ENCODE results near the gene APOL1.

GRCh38 chr22:36279219-36279666 lies 26.3 kb downstream of the APOL1 start:
- no peak for TF ChIP-seq CTCF (conservative IDR thresholded peaks at IDR 0.05)
- TF ChIP-seq EZH2 (IDR thresholded peaks at IDR 0.05; ENCODE audit: low read depth): no peak

All from PC-9 (cell line).